Neuronal stem cell (in vitro differentiated cells): ENCODE measurements around the gene PDE8A.

Experiments used
- DNase-seq: peaks from one replicate; pipeline ENCODE4 v3.0.0-alpha.2; 2013; ENCODE audit warnings: low spot score
- H2AFZ ChIP-seq: one replicate; pipeline ENCODE4 v1.6.1; 2013; ENCODE audit warnings: mild to moderate bottlenecking, low read length, inconsistent platforms
- H2AK5ac ChIP-seq: 2 replicates; pipeline ENCODE4 v1.6.1; 2013; ENCODE audit warnings: low read depth, mild to moderate bottlenecking, inconsistent platforms, low read length, moderate library complexity, mixed read lengths
- H2BK120ac ChIP-seq: 2 replicates; pipeline ENCODE4 v1.6.1; 2013; ENCODE audit warnings: low read depth, mild to moderate bottlenecking, inconsistent platforms, low read length, moderate library complexity, mixed read lengths
- H2BK12ac ChIP-seq: one replicate; pipeline ENCODE4 v1.6.1; 2013; ENCODE audit warnings: low read length, inconsistent platforms
- H2BK15ac ChIP-seq: 2 replicates; pipeline ENCODE4 v1.6.1; 2013; ENCODE audit warnings: mild to moderate bottlenecking, low read length, inconsistent platforms, mixed read lengths
- H2BK5ac ChIP-seq: one replicate; pipeline ENCODE4 v1.6.1; 2013; ENCODE audit warnings: inconsistent platforms, mild to moderate bottlenecking, low read length, moderate library complexity
- H3K14ac ChIP-seq: one replicate; pipeline ENCODE4 v1.6.1; 2013; ENCODE audit warnings: low read length, inconsistent platforms
- H3K18ac ChIP-seq: 2 replicates; pipeline ENCODE4 v1.6.1; 2013; ENCODE audit warnings: low read length, inconsistent platforms
- H3K23ac ChIP-seq: 2 replicates; pipeline ENCODE4 v1.6.1; 2013; ENCODE audit warnings: low read depth, mild to moderate bottlenecking, mixed read lengths, low read length, inconsistent platforms; ENCODE audit not compliant: poor library complexity
- H3K27ac ChIP-seq: replicated peaks from 3 replicates; pipeline ENCODE4 v1.5.1; 2013; ENCODE audit warnings: low read length, inconsistent platforms
- H3K27me3 ChIP-seq, 3 experiments: 2 replicates each; pipeline ENCODE4 v1.6.1; 2013; ENCODE audit warnings: low read length in 3 of 3, mild to moderate bottlenecking in 2 of 3, inconsistent platforms in 1 of 3, low read depth in 1 of 3, mixed read lengths in 1 of 3, moderate library complexity in 1 of 3; ENCODE audit not compliant: control insufficient read depth in 3 of 3, insufficient read depth in 3 of 3
- H3K36me3 ChIP-seq, 2 donors: replicated peaks in 1 of 2; 2 replicates each; pipeline ENCODE4 v1.6.1; 2013; ENCODE audit warnings: low read length in 2 of 2; ENCODE audit not compliant: control insufficient read depth in 2 of 2, insufficient read depth in 2 of 2
- H3K4ac ChIP-seq: 2 replicates; pipeline ENCODE4 v1.6.1; 2013; ENCODE audit warnings: inconsistent platforms, mild to moderate bottlenecking, low read length, moderate library complexity
- H3K4me1 ChIP-seq, 2 donors: 1 replicate in 1 of 2; 2 replicates in 1 of 2; pipeline ENCODE4 v1.6.1; 2013; ENCODE audit warnings: low read length in 2 of 2, low read depth in 1 of 2; ENCODE audit not compliant: control insufficient read depth in 2 of 2, insufficient read depth in 1 of 2
- H3K4me2 ChIP-seq: one replicate; pipeline ENCODE4 v1.6.1; 2013; ENCODE audit warnings: mild to moderate bottlenecking, low read length, inconsistent platforms; ENCODE audit not compliant: insufficient read depth, poor library complexity, severe bottlenecking
- H3K4me3 ChIP-seq, 2 donors: 2 replicates each; pipeline ENCODE4 v1.5.1; 2013; ENCODE audit warnings: low read length in 2 of 2, mild to moderate bottlenecking in 2 of 2, inconsistent platforms in 1 of 2, moderate library complexity in 1 of 2
- H3K79me1 ChIP-seq: one replicate; pipeline ENCODE4 v1.6.1; 2013; ENCODE audit warnings: low read depth, mild to moderate bottlenecking, inconsistent platforms, low read length, moderate library complexity
- H3K9ac ChIP-seq: one replicate; pipeline ENCODE4 v1.6.1; 2013; ENCODE audit warnings: mild to moderate bottlenecking, low read depth, low read length, inconsistent platforms; ENCODE audit not compliant: poor library complexity
- H3K9me3 ChIP-seq, 2 donors: replicated peaks in 1 of 2; 2 replicates each; pipeline versions ENCODE3 to v1.6.1; 2013; ENCODE audit warnings: low read length in 2 of 2, mild to moderate bottlenecking in 2 of 2, inconsistent platforms in 1 of 2, low read depth in 1 of 2, mixed read lengths in 1 of 2, moderate library complexity in 1 of 2; ENCODE audit not compliant: control insufficient read depth in 2 of 2, insufficient read depth in 1 of 2
- H4K8ac ChIP-seq: one replicate; pipeline ENCODE4 v1.6.1; 2013; ENCODE audit warnings: low read depth, mild to moderate bottlenecking, inconsistent platforms, low read length, moderate library complexity
- H4K91ac ChIP-seq: one replicate; pipeline ENCODE4 v1.6.1; 2013; ENCODE audit warnings: low read length, low read depth, mild to moderate bottlenecking, inconsistent platforms; ENCODE audit not compliant: poor library complexity
- WGBS, 2 donors: extraction: QIAGEN DNeasy Blood & Tissue Kit; methylation state at CpG; one replicate each; pipeline ENCODE4 v1.1.7; 2013; ENCODE audit warnings: missing lambda C conversion rate in 2 of 2, mixed read lengths in 1 of 2; ENCODE audit not compliant: insufficient read length in 2 of 2, insufficient replicate concordance in 1 of 2; ENCODE audit errors: extremely low coverage in 2 of 2; 5-methylcytosine and 5-hydroxymethylcytosine counted together

PDE8A gene

DNA sequence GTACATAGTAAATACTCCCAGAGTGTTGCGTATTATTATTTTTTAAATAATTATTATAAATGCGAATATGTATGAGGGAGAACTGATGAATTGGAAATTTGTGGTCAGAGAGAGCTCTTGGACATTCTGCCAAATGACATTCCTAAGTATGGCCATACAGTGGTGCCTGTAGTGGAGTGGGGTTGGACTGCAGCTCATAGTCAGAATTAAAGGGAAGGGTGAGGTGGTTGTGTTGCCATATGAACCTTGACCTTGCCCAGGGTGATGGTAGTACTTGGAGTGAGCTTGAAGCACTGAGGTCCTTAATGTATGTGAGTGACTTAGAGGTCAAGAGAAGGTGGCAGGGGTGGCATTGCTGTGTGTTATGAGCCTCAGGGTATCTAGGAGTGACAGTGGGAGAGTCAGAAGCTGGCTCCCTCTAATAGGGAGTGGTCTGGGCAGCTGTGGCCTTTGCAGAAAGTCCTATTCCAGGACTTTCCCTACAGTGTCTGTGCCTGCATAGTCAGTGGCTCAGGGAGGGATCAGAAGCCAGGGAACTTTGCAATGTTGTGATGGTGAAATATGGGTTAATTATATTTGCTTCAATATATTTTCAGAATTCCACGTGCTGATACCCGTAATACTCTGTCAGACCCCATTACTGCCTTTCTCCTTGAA is 26.2 kb downstream of the PDE8A start:
- Histone ChIP-seq H3K27me3 (no peaks in the 10 kb centered on the region), H3K27ac (no peak overlapping the region), H3K36me3 (no peaks in the 10 kb centered on the region), H3K79me1 (peaks cover 2% of the 10 kb centered on the region), H3K14ac (no peak overlapping the region), H4K8ac (no peak overlapping the region), H3K9ac (no peak overlapping the region), H4K91ac (no peak overlapping the region), H2BK12ac (no peak overlapping the region), H3K23ac (no peak overlapping the region), H3K4me1 (peaks cover 0 to 6% of the 10 kb centered on the region in 2 donors), H2AFZ (no peak overlapping the region), H2BK120ac (no peak overlapping the region), H3K18ac (no peak overlapping the region), H2AK5ac (no peak overlapping the region), H3K4me3 (no peak overlapping the region), H2BK5ac (no peak overlapping the region), H2BK15ac (no peak overlapping the region), H3K4me2 (no peak overlapping the region), H3K4ac (no peak overlapping the region), H3K9me3 (no peaks in the 10 kb centered on the region)
- WGBS, 2 donors: 100% methylated on average over 1 of the region's 4 CpGs; no CpG with 5 or more reads in 1 of the 2 donors
- DNase-seq: no peak

DNA sequence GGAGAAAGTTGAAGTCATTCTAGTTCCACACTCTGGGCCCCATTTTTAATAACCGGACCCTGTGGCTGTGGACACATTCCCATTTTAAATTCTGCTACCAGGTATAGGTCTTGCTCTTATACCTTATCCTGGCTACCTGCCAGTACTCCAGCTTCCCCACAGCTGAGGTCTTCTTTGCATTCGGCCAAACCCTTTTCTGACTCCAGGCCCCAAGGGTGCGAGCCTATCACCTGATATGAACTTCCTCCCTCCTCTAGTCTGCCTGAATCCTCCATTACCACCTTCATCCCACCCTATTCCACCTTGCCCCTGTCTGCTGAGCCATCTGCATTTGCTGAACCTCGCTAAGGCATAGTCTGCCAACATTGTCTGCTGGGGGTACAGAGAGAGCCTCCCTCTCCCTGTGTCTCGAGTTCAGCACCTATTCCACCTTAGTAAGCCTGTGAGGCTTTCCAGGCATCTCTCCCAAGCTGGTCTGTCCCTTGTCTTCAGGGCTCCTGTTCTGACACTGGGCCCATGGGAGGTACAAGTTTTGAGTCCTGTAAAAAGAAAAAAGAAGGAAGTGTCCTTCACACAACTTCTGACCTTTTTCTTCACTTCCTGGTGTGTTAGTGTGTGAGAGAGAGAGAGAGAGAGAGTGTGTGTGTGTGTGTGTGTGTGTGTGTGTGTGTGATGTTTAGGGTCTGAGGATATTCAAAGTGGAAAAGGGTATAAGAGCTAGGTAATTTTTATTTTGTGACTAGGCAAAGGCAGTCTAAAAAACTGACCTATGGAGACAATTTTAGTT is 27.0 kb downstream of the PDE8A start:
- WGBS, 2 donors: no CpG with 5 or more reads among the region's 5 CpGs
- Histone ChIP-seq H3K4me2 (no peak overlapping the region), H3K27me3 (no peaks in the 10 kb centered on the region), H4K91ac (no peak overlapping the region), H3K9ac (no peak overlapping the region), H3K9me3 (no peaks in the 10 kb centered on the region), H2AK5ac (no peak overlapping the region), H3K14ac (no peak overlapping the region), H2BK15ac (no peak overlapping the region), H3K79me1 (peaks cover 2% of the 10 kb centered on the region), H4K8ac (no peak overlapping the region), H2AFZ (no peak overlapping the region), H3K23ac (no peak overlapping the region), H2BK120ac (no peak overlapping the region), H3K4me1 (peaks cover 0 to 6% of the 10 kb centered on the region in 2 donors), H3K4me3 (no peak overlapping the region), H2BK12ac (no peak overlapping the region), H2BK5ac (no peak overlapping the region), H3K36me3 (no peaks in the 10 kb centered on the region), H3K18ac (no peak overlapping the region), H3K27ac (no peak overlapping the region), H3K4ac (no peak overlapping the region)
- DNase-seq: no peak

DNA sequence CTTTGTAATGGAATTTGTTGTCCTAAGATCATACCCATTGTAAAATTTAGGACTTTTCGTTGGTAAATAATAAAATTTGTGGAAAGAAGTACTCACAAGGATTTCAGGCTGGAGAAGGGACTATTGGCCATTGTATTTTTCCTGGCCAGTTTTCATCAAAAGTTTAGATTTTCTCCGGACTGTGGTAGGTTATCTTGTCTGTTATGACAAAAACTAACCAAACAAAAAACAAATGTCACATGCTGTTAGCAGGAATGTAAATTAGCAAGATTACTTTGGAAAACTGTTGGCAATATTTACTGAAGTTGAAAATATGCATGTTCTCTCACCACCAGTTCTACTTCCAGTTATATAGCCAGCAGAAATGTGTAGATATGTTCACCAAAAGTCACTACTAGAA is 27.8 kb downstream of the PDE8A start:
- WGBS, 2 donors: no CpG with 5 or more reads among the region's 2 CpGs

DNA sequence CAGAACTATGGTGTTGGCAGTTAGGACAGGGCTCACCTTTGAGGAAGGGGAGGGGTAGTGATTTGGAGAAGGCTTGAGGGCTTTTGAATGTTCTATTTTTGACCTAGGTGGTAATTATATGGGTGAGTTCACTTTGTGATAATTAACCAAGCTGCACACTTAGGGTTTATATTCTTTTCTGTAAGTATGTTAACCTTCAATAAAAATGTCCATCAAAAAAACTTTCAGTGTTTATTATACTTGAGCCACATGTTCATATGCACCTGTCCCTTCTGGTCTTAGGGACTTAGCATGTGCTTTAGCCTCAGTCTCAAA is 28.4 kb downstream of the PDE8A start:
- Histone ChIP-seq H3K14ac (no peak overlapping the region), H4K8ac (no peak overlapping the region), H2BK12ac (no peak overlapping the region), H3K4me3 (no peak overlapping the region), H3K18ac (no peak overlapping the region), H3K23ac (no peak overlapping the region), H3K79me1 (peaks cover 2% of the 10 kb centered on the region), H3K9me3 (no peaks in the 10 kb centered on the region), H3K36me3 (no peaks in the 10 kb centered on the region), H4K91ac (no peak overlapping the region), H3K9ac (no peak overlapping the region), H2AK5ac (no peak overlapping the region), H3K4me1 (peaks cover 0 to 6% of the 10 kb centered on the region in 2 donors), H3K4me2 (no peak overlapping the region), H3K4ac (no peak overlapping the region), H2AFZ (no peak overlapping the region), H2BK120ac (no peak overlapping the region), H2BK5ac (no peak overlapping the region), H2BK15ac (no peak overlapping the region), H3K27me3 (no peaks in the 10 kb centered on the region), H3K27ac (no peak overlapping the region)
- no peak for DNase-seq

More for the DNA sequence above, 27.8 kb downstream of the PDE8A start:
- Histone ChIP-seq H4K8ac (no peak overlapping the region), H3K23ac (no peak overlapping the region), H3K9me3 (no peaks in the 10 kb centered on the region), H3K18ac (no peak overlapping the region), H3K9ac (no peak overlapping the region), H3K4me3 (no peak overlapping the region), H3K4me2 (no peak overlapping the region), H2AFZ (no peak overlapping the region), H2BK15ac (no peak overlapping the region), H3K4ac (no peak overlapping the region), H2BK5ac (no peak overlapping the region), H3K14ac (no peak overlapping the region), H3K79me1 (peaks cover 2% of the 10 kb centered on the region), H4K91ac (no peak overlapping the region), H2AK5ac (no peak overlapping the region), H2BK120ac (no peak overlapping the region), H3K4me1 (peaks cover 0 to 6% of the 10 kb centered on the region in 2 donors), H3K27me3 (no peaks in the 10 kb centered on the region), H3K36me3 (no peaks in the 10 kb centered on the region), H3K27ac (no peak overlapping the region), H2BK12ac (no peak overlapping the region)
- DNase-seq: no peak
